ENCODE results near the gene FEM1A.
A peak's percentile ranks its signal among the peaks of the same experiment; 100 is the strongest.
"Not testable (repeated sequence)": the region's sequence is repeated elsewhere in the genome, so short reads cannot be mapped to it uniquely, and the experiment has no call there.

The FEM1A gene

GRCh38 chr19:4814625-4815425 is 23.3 kb downstream of the FEM1A start:
- no peak for DNase-seq

GRCh38 chr19:4815426-4816201 is 24.1 kb downstream of the FEM1A start:
- DNase-seq, result peak; percentile 93

DNA sequence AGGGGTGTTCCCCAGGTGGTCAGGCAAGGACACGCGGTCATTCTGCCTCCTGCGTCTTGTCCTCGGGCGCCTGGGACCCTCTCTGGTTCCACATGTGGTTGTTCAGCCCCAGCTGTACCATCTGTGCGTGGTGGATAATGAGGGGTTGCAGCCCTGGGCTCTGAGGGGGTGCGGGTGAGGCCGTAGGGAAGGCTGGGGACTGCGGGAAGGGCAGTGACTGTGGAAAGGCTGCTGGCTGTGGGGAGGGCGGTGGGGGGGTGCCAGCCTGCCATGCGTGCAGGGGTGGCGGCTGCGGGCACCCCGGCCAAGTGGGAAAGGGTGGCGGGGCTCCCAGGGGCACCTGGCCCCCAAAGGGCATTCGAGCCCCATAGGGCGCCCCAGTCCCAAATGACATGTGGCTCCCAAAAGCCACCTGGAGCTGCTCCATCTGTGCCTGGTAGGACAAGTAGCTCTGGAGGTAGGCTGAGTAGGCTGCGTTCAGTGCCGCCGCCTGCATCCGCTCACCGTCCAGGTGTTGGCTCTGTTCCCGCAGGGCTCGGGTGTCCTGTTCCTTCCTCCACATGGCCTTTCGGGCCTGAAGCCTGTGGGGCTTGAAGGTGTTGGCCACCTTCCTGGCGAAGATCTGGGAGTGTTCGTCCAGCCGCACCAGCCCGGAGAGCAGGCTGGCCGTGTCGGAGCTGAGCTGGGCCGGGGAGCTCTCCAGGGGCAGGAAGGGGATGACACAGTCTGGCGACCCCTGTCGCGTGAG is 24.8 kb downstream of the FEM1A start:
- DNase-seq, result no peak

GRCh38 chr19:4816950-4817278 is 25.4 kb downstream of the FEM1A start:
- DNase-seq, result no peak

GRCh38 chr19:4817467-4818277 is 26.1 kb downstream of the FEM1A start:
- DNase-seq, result no peak

DNA sequence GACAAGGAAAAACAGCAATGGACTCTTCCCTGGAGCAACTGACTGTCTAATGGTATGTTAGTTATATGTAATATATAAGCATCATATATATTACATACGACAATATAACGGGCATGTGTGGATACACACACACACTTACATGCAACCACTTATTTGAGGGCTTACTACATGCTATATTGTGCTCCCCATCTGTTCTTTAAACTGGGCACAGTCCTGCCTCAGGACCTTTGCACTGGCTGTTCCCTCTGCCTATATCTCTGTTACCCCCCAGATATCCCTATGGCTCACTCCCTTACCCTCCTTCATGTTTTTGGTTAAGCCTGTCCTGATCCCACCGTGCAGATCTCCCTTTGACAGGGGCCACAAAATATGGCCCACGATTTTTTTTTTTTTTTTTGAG is 29.7 kb downstream of the FEM1A start:
- no peak for DNase-seq

DNA sequence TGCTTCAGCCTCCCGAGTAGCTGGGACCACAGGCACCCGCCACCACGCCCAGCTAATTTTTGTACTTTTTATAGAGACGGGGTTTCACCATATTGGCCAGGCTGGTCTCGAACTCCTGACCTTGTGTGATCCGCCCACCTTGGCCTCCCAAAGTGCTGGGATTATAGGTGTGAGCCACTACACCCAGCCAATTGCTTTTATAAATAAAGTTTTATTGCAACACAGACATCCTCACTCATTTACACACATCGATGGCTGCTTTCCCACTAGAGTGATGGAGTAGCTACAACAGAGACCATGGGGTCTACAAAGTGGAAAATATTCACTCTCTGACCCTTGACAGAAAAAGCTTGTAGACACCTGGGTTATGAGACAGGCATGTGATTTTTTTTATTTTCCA is 30.8 kb downstream of the FEM1A start:
- DNase-seq, result not testable (repeated sequence)

DNA sequence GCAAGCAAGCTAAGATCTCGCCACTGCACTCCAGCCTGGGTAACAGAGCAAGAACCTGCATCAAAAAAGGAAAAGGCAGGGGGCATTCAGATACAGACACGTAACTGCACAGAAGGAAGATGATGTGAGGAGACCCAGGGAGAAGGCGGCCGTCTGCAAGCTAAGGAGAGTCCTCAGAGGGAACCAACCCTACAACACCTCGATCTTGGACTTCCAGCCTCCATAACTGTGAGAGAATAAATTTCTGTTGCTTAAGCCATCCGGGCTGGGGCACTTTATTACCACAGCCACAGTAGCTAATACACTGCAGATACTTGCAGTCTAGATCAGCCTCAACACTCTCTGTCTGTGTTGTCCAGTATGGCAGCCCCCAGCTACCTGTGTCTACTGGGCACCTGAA is 32.0 kb downstream of the FEM1A start:
- no peak for DNase-seq

GRCh38 chr19:4829001-4829712 is 37.6 kb downstream of the FEM1A start:
- no peak for DNase-seq

DNA sequence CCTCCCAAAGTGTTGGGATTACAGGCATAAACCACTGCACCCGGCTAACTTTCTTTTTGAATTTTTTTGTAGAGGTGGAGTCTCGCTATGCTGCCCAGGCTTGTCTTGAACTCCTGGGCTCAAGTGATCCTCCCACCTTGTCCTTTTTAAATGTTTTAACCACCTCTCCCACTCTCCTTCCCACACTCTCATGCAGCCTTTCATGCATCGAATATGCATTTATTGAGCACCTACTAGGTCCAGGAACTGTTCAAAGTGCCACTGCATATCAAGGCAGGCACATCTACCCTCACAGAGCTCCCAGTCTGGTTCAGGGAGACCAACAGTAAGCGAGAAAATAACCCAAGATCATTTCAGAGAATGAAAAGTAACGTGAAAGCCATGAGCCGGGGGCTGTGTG is 38.8 kb downstream of the FEM1A start:
- no peak for DNase-seq

- DNase-seq, result no peak
These were observed 39.3 kb downstream of the FEM1A start for GRCh38 chr19:4830768-4831265.

DNA sequence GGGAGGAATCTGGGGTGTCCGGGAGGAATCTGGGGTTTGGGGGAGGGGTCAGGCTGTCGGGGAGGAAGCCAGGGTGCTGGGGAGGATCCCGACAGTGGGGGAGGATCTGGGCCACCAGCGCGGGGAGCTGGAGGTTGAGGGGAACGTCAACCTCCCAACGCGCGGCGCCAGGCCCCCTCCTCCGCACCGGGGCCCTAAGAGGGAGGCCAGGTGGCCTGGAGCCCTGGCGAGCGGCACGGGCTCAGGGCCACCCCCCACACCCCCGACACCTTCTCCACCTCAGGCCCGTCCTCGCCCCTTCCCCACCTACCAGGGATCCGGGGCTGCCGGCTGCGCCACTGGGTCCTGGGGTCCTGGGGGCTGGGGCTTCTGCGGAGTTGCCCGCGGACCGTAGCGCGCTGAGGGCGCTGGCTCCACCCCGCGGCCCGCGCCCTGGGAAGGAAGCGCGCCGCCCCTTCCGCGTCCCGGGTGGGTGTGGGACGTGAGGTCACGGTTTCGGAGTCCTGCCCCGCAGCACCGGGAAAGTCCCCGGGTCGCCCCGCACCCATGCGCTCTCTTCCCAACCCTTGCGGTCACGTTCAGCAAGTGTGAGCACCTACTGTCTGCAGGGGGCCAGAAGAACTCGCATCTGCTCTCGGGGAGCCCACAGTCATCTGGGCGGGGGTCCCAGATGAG is 39.9 kb downstream of the FEM1A start, which contains the start of gene TICAM1:
Gene TICAM1 (minus strand): TSS at position 409 of the 675 bp plus-strand sequence. CDS start 13,335 bp downstream, outside the sequence.
- DNase-seq, result no peak

DNA sequence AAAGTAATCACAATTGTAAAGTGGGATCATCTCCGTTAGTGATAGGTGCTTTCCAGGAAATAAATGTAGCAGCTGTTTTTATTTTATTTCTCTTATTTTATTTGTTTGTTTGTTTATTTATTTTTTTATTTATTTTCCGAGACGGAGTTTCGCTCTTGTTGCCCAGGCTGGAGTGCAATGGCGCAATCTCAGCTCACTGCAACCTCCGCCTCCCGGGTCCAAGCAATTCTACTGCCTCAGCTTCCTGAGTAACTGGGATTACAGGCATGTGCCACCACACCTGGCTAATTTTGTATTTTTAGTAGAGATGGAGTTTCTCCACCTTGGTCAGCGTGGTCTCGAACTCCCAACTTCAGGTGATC is 40.4 kb downstream of the FEM1A start:
- not testable (repeated sequence) for DNase-seq

- no peak for DNase-seq
These were observed 41.2 kb downstream of the FEM1A start for GRCh38 chr19:4832776-4833175.

GRCh38 chr19:4839192-4839591 is 47.7 kb downstream of the FEM1A start:
- DNase-seq, result no peak

DNA sequence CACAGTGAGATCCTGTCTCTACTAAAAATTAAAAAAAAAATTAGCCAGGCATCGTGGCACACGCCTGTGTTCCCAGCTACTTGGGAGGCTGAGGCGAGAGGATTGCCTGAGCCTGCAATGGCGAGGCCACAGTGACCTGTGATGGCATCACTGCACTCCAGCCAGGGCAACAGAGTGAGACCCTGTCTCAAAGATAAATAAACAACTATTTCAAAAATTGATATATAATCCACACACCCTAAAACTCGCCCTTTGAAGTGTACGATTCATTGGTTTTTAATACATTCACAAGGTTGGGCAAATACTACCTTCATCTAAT is 52.1 kb downstream of the FEM1A start:
- no peak for DNase-seq

GRCh38 chr19:4844348-4845179 is 53.0 kb downstream of the FEM1A start:
- no peak for DNase-seq

DNA sequence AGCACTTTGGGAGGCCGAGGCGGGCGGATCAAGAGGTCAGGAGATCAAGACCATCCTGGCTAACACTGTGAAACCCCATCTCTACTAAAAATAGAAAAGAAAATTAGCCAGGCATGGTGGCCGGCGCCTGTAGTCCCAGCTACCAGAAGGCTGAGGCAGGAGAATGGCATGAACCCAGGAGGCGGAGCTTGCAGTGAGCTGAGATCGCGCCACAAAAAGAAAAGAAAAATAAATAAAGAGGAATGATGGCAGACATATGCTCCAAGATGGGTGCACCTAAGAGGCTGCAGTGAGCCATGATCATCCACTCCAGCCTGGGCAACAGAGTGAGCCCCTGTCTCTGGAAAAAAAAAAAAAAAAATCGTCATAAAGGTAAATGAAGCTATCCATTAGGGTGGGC is 54.4 kb downstream of the FEM1A start:
- DNase-seq, result not testable (repeated sequence)

- no peak for DNase-seq
These were observed 55.8 kb downstream of the FEM1A start for GRCh38 chr19:4847190-4847973.

GRCh38 chr19:4849019-4849418 is 57.5 kb downstream of the FEM1A start:
- DNase-seq, result no peak

All from NCI-H1092 treated with DMSO at 0.1 percent for 48 hours (cell line).